IMR-90 (cell line): ENCODE results near the gene ACSM3. TPM values are rescaled to one million over a fixed set of nuclear protein-coding genes. Genes with fewer than 3 reads are reported as not detected.

Experiments
- microRNA-seq, 2 experiments: library from miRNA; stranded (forward) in 1 of 2; unstranded in 1 of 2; fragments of 10-50 nt in 1 of 2; fragments of <30 nt in 1 of 2; gene quantifications in 1 of 2; microRNA quantifications in 1 of 2; one replicate each; pipeline versions ENCODE3 to v1.1.0; 2013 to 2020; ENCODE audit not compliant: insufficient read depth in 1 of 2, insufficient read length in 1 of 2, unreplicated experiment in 1 of 2
- polyA plus RNA-seq, 3 experiments: library from polyadenylated mRNA; depleted of rRNA; stranded (reverse); fragments of >200 nt; gene quantifications; 2 replicates each; pipeline ENCODE4 v1.2.3, GENCODE V29; 2012; ENCODE audit warnings: low replicate concordance in 1 of 3
- small RNA-seq, 5 experiments: library from RNA; depleted of rRNA; stranded (forward); fragments of <200 nt; gene quantifications; one replicate each; pipeline ENCODE3, GENCODE V24; 2012
- total RNA-seq: library from RNA; depleted of rRNA; stranded (reverse); fragments of >200 nt; gene quantifications from 2 replicates; pipeline ENCODE4 v1.2.3, GENCODE V29; 2012; rRNA removed

Gene ACSM3
- total and polyA plus RNA-seq, 2 of the 4 experiments (the other 2 are of a cell fraction): 0.50 to 0.54 TPM

Small RNAs within 50 kb of the gene (microRNA-seq; reads per million reads assigned to microRNA genes)
- gene RF00618 (ENCODE audit: insufficient read depth, insufficient read length): not detected
- gene RNU6-944P (ENCODE audit: insufficient read depth, insufficient read length): not detected

Small RNAs within 50 kb of the gene (small RNA-seq; reads per million reads assigned to genes)
- gene RF00618 (0 to 0.08 (median 0) reads per million in 5 experiments), gene RNU6-944P (0 to 3.0 (median 0) reads per million in 5 experiments)

Other genes starting within 250 kb of the ACSM3 start
- gene ACSM2B, start 187.6 kb upstream of the ACSM3 start, total RNA-seq: not detected in 2 replicates
- not detected in 2 replicates for gene ACSM2B, start 187.6 kb upstream of the ACSM3 start, polyA plus RNA-seq (2012; rRNA removed)
- not detected in 2 replicates for gene ACSM1, start 66.3 kb upstream of the ACSM3 start, total RNA-seq
- gene ACSM1, start 66.3 kb upstream of the ACSM3 start, polyA plus RNA-seq (2012; rRNA removed): not detected in 2 replicates
- 99.4 and 109 TPM in 2 replicates for gene THUMPD1, start 22.2 kb upstream of the ACSM3 start, total RNA-seq
- gene THUMPD1, start 22.2 kb upstream of the ACSM3 start, polyA plus RNA-seq (2012; rRNA removed): 19.9 and 34.5 TPM in 2 replicates
- gene ERI2, start 42.5 kb downstream of the ACSM3 start, total RNA-seq: 10.2 and 15.0 TPM in 2 replicates
- gene ERI2, start 42.5 kb downstream of the ACSM3 start, polyA plus RNA-seq (2012; rRNA removed): 5.6 and 7.5 TPM in 2 replicates
- 6.1 and 7.0 TPM in 2 replicates for gene REXO5, start 42.5 kb downstream of the ACSM3 start, total RNA-seq
- gene REXO5, start 42.5 kb downstream of the ACSM3 start, polyA plus RNA-seq (2012; rRNA removed): 2.2 and 3.7 TPM in 2 replicates
- 42.3 and 51.7 TPM in 2 replicates for gene DCUN1D3, start 136.3 kb downstream of the ACSM3 start, total RNA-seq
- gene DCUN1D3, start 136.3 kb downstream of the ACSM3 start, polyA plus RNA-seq (2012; rRNA removed): 7.4 and 8.1 TPM in 2 replicates
- 35.0 and 43.6 TPM in 2 replicates for gene LYRM1, start 136.8 kb downstream of the ACSM3 start, total RNA-seq
- 15.8 and 19.0 TPM in 2 replicates for gene LYRM1, start 136.8 kb downstream of the ACSM3 start, polyA plus RNA-seq (2012; rRNA removed)